Renal pelvis (tissue), 4 donors: ENCODE data around the gene TLX3. TPM values are rescaled to one million over a fixed set of nuclear protein-coding genes. Genes with fewer than 3 reads are reported as not detected.

ENCODE experiments used
- DNase-seq: peaks from one replicate; pipeline ENCODE4 v3.0.0-alpha.2; 2013
- polyA plus RNA-seq, 3 donors: library from polyadenylated mRNA; unstranded; fragments of 120-200 nt; gene quantifications; one replicate each; pipeline ENCODE4 v1.2.1, GENCODE V29; 2013; ENCODE audit not compliant: insufficient read length in 3 of 3

The TLX3 gene
- polyA plus RNA-seq, 3 donors, result not detected

- no peak for DNase-seq
Observed at GRCh38 chr5:171300358-171300757, 8.7 kb upstream of the TLX3 start.

- DNase-seq, result no peak
Observed at GRCh38 chr5:171306166-171306565, 2.9 kb upstream of the TLX3 start.

- no peak for DNase-seq
Observed at GRCh38 chr5:171306781-171307591, 2.1 kb upstream of the TLX3 start.

- DNase-seq, result no peak
Observed at GRCh38 chr5:171307789-171308452, 1.1 kb upstream of the TLX3 start.

GRCh38 chr5:171309276-171310211 is 496 bp downstream of the TLX3 start:
- no peak for DNase-seq

- no peak for DNase-seq
Observed at GRCh38 chr5:171310212-171310818, 1.3 kb downstream of the TLX3 start.

- no peak for DNase-seq
Observed at GRCh38 chr5:171310819-171311321, 1.8 kb downstream of the TLX3 start.

- no peak for DNase-seq
Observed at GRCh38 chr5:171311322-171312077, 2.5 kb downstream of the TLX3 start.

GRCh38 chr5:171312129-171312974 is 3.3 kb downstream of the TLX3 start:
- DNase-seq, result no peak

GRCh38 chr5:171313481-171314206 is 4.6 kb downstream of the TLX3 start:
- DNase-seq, result no peak

- no peak for DNase-seq
Observed at GRCh38 chr5:171314728-171315385, 5.8 kb downstream of the TLX3 start.

- DNase-seq, result no peak
Observed at GRCh38 chr5:171315386-171315891, 6.4 kb downstream of the TLX3 start.

- no peak for DNase-seq
Observed at GRCh38 chr5:171315925-171316257, 6.8 kb downstream of the TLX3 start.

- no peak for DNase-seq
Observed at GRCh38 chr5:171316258-171317121, 7.4 kb downstream of the TLX3 start.

GRCh38 chr5:171317230-171317629 is 8.2 kb downstream of the TLX3 start:
- no peak for DNase-seq

- DNase-seq, result no peak
Observed at GRCh38 chr5:171318026-171318425, 9.0 kb downstream of the TLX3 start.

- no peak for DNase-seq
Observed at GRCh38 chr5:171321447-171321846, 12.4 kb downstream of the TLX3 start.

- no peak for DNase-seq
Observed at GRCh38 chr5:171322527-171322926, 13.5 kb downstream of the TLX3 start.
